Measurements from ENCODE around the gene ICAM1. TPM values are rescaled to one million over a fixed set of nuclear protein-coding genes. Genes with fewer than 3 reads are reported as not detected.

Gene ICAM1
- total and polyA plus RNA-seq, 2 of the 13 experiments (the other 11 are each of a cell fraction or from before 2014, with no cell fraction given): 37.9 to 98.4 TPM

DNA sequence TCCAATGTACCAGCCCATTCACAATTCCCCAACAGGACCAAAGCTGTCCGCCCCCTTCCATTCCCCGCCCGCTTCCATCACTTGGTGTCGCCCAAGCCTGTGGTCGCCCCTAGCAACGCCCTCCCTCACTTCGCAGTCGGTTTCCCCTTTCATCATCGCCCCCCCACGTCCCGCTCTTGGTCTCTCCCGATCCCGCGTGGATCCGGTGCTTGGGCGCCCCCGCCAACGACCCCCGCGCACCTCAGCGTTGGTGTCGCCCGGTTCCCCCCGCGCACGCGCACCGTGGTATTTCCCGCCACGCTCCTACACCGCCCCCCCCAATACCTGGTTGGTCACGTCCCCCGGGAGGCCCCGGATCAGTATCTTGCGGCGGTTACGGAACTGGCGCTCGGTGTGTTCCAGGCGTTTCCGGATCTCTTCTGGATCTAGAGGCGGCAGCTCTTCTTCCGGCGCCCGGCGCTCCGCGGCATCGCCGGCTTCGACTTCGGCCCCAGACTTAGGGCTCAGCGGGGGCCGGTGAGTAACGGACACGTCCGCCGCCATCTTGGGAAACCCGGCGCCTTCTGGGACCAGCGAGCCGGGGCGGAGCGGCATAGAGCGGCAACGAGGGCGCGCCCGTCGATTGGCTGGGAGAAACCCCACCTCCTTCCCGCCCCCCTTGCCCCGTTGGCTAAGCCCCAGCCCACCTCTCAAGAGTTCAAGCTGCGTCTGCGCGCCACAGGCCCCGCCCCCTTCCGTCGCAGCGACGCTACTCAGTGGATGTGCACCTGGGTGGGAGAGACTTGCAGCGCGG lies 62.2 kb downstream of the ICAM1 start, which contains the start of gene RAVER1 (continued):
- TF ChIP-seq, protein P1, sequence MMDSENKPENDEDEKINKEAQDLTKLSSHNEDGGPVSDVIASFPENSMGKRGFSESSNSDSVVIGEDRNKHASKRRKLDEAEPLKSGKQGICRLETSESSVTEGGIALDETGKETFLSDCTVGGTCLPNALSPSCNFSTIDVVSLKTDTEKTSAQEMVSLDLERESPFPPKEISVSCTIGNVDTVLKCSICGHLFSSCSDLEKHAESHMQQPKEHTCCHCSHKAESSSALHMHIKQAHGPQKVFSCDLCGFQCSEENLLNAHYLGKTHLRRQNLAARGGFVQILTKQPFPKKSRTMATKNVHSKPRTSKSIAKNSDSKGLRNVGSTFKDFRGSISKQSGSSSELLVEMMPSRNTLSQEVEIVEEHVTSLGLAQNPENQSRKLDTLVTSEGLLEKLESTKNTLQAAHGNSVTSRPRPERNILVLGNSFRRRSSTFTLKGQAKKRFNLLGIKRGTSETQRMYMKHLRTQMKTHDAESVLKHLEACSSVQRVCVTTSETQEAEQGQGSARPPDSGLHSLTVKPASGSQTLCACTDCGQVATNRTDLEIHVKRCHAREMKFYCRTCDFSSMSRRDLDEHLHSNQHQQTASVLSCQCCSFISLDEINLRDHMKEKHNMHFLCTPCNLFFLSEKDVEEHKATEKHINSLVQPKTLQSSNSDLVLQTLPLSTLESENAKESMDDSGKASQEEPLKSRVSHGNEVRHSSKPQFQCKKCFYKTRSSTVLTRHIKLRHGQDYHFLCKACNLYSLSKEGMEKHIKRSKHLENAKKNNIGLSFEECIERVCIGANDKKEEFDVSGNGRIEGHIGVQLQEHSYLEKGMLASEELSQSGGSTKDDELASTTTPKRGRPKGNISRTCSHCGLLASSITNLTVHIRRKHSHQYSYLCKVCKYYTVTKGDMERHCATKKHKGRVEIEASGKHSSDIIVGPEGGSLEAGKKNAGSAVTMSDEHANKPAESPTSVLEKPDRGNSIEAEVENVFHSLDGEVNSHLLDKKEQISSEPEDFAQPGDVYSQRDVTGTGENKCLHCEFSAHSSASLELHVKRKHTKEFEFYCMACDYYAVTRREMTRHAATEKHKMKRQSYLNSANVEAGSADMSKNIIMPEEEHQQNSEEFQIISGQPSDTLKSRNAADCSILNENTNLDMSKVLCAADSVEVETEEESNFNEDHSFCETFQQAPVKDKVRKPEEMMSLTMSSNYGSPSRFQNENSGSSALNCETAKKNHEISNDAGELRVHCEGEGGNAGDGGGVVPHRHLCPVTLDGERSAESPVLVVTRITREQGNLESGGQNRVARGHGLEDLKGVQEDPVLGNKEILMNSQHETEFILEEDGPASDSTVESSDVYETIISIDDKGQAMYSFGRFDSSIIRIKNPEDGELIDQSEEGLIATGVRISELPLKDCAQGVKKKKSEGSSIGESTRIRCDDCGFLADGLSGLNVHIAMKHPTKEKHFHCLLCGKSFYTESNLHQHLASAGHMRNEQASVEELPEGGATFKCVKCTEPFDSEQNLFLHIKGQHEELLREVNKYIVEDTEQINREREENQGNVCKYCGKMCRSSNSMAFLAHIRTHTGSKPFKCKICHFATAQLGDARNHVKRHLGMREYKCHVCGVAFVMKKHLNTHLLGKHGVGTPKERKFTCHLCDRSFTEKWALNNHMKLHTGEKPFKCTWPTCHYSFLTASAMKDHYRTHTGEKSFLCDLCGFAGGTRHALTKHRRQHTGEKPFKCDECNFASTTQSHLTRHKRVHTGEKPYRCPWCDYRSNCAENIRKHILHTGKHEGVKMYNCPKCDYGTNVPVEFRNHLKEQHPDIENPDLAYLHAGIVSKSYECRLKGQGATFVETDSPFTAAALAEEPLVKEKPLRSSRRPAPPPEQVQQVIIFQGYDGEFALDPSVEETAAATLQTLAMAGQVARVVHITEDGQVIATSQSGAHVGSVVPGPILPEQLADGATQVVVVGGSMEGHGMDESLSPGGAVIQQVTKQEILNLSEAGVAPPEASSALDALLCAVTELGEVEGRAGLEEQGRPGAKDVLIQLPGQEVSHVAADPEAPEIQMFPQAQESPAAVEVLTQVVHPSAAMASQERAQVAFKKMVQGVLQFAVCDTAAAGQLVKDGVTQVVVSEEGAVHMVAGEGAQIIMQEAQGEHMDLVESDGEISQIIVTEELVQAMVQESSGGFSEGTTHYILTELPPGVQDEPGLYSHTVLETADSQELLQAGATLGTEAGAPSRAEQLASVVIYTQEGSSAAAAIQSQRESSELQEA (CRISPR knock-in tag; IDR thresholded peaks at IDR 0.05; ENCODE audit: not compliant biosample characterization): peak; percentile 8
- TF ChIP-seq, protein P2, sequence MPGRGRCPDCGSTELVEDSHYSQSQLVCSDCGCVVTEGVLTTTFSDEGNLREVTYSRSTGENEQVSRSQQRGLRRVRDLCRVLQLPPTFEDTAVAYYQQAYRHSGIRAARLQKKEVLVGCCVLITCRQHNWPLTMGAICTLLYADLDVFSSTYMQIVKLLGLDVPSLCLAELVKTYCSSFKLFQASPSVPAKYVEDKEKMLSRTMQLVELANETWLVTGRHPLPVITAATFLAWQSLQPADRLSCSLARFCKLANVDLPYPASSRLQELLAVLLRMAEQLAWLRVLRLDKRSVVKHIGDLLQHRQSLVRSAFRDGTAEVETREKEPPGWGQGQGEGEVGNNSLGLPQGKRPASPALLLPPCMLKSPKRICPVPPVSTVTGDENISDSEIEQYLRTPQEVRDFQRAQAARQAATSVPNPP (CRISPR knock-in tag; IDR thresholded peaks at IDR 0.05): no peak
- peak; percentile 42 for TF ChIP-seq SRSF1 (optimal IDR thresholded peaks at IDR 0.05; ENCODE audit: low read depth, low read length)
- TF ChIP-seq RBFOX2 (IDR thresholded peaks at IDR 0.05; ENCODE audit: low read depth, low read length): peak; percentile 98
- TF ChIP-seq, protein P3, sequence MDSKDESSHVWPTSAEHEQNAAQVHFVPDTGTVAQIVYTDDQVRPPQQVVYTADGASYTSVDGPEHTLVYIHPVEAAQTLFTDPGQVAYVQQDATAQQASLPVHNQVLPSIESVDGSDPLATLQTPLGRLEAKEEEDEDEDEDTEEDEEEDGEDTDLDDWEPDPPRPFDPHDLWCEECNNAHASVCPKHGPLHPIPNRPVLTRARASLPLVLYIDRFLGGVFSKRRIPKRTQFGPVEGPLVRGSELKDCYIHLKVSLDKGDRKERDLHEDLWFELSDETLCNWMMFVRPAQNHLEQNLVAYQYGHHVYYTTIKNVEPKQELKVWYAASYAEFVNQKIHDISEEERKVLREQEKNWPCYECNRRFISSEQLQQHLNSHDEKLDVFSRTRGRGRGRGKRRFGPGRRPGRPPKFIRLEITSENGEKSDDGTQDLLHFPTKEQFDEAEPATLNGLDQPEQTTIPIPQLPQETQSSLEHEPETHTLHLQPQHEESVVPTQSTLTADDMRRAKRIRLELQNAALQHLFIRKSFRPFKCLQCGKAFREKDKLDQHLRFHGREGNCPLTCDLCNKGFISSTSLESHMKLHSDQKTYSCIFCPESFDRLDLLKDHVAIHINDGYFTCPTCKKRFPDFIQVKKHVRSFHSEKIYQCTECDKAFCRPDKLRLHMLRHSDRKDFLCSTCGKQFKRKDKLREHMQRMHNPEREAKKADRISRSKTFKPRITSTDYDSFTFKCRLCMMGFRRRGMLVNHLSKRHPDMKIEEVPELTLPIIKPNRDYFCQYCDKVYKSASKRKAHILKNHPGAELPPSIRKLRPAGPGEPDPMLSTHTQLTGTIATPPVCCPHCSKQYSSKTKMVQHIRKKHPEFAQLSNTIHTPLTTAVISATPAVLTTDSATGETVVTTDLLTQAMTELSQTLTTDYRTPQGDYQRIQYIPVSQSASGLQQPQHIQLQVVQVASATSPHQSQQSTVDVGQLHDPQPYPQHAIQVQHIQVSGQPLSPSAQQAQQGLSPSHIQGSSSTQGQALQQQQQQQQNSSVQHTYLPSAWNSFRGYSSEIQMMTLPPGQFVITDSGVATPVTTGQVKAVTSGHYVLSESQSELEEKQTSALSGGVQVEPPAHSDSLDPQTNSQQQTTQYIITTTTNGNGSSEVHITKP (CRISPR knock-in tag; IDR thresholded peaks at IDR 0.05; ENCODE audit: low read depth): peak; percentile 99
- peak; percentile 59; the same call in 1 of the 2 replicates for TF ChIP-seq MAZ (IDR thresholded peaks at IDR 0.05; ENCODE audit: borderline replicate concordance, low read depth, low read length)
- TF ChIP-seq MAZ (CRISPR knock-in tag; IDR thresholded peaks at IDR 0.05; ENCODE audit: low read depth): peak; percentile 73
- no peak for TF ChIP-seq NFE2 (CRISPR knock-in tag; IDR thresholded peaks at IDR 0.05)
- no peak for TF ChIP-seq ZFP37 (CRISPR knock-in tag; IDR thresholded peaks at IDR 0.05; ENCODE audit: borderline replicate concordance)
- TF ChIP-seq SKI (IDR thresholded peaks at IDR 0.05; ENCODE audit: partially characterized antibody): no peak
- TF ChIP-seq, protein P4, sequence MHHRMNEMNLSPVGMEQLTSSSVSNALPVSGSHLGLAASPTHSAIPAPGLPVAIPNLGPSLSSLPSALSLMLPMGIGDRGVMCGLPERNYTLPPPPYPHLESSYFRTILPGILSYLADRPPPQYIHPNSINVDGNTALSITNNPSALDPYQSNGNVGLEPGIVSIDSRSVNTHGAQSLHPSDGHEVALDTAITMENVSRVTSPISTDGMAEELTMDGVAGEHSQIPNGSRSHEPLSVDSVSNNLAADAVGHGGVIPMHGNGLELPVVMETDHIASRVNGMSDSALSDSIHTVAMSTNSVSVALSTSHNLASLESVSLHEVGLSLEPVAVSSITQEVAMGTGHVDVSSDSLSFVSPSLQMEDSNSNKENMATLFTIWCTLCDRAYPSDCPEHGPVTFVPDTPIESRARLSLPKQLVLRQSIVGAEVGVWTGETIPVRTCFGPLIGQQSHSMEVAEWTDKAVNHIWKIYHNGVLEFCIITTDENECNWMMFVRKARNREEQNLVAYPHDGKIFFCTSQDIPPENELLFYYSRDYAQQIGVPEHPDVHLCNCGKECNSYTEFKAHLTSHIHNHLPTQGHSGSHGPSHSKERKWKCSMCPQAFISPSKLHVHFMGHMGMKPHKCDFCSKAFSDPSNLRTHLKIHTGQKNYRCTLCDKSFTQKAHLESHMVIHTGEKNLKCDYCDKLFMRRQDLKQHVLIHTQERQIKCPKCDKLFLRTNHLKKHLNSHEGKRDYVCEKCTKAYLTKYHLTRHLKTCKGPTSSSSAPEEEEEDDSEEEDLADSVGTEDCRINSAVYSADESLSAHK (CRISPR knock-in tag; IDR thresholded peaks at IDR 0.05; ENCODE audit: borderline replicate concordance): no peak

Measured in HepG2 (cell line).